ENCODE results near the gene AK1. TPM values are rescaled to one million over a fixed set of nuclear protein-coding genes. Genes with fewer than 3 reads are reported as not detected.
A peak's percentile ranks its signal among the peaks of the same experiment; 100 is the strongest.

The AK1 gene
- total and polyA plus RNA-seq, 2 of the 8 experiments (the other 6 are each of a cell fraction or from before 2014, with no cell fraction given): 37.9 to 39.2 TPM

GRCh38 chr9:127825319-127826051 lies 52.0 kb downstream of the AK1 start (continued):
- TF ChIP-seq FOSL1 (IDR thresholded peaks at IDR 0.05; ENCODE audit: insufficient read depth, low read depth, low read length) (no peak), NRF1 (IDR thresholded peaks at IDR 0.05; ENCODE audit: low read depth, low read length) (no peak), EP300 (IDR thresholded peaks at IDR 0.05; ENCODE audit: borderline replicate concordance in 1 of 2, low read depth in 2 of 2, low read length in 2 of 2) (no peak; a peak in 1 of 3 replicates), RAD21 (IDR thresholded peaks at IDR 0.05 in 1 of 2, conservative IDR thresholded peaks at IDR 0.05 in 1 of 2; ENCODE audit: low read depth in 2 of 2, low read length in 2 of 2) (peak; percentile 27 to 47; a peak in 2 of 4 replicates), TAF7 (optimal IDR thresholded peaks at IDR 0.05; ENCODE audit: borderline replicate concordance, low read depth, low read length) (no peak), SIRT6 (IDR thresholded peaks at IDR 0.05; ENCODE audit: low read length) (no peak), EGR1 (IDR thresholded peaks at IDR 0.05; ENCODE audit: borderline replicate concordance, low read depth, low read length) (no peak), ATF3 (IDR thresholded peaks at IDR 0.05; ENCODE audit: insufficient read depth, low read depth, low read length) (no peak), CREB1 (IDR thresholded peaks at IDR 0.05) (no peak; the same call in 1 of the 2 replicates), BRCA1 (IDR thresholded peaks at IDR 0.05; ENCODE audit: low read depth, low read length) (no peak), BACH1 (IDR thresholded peaks at IDR 0.05; ENCODE audit: low read length) (no peak), SIN3A (conservative IDR thresholded peaks at IDR 0.05 in 1 of 2, IDR thresholded peaks at IDR 0.05 in 1 of 2; ENCODE audit: low read depth in 1 of 2, low read length in 2 of 2) (no peak; a peak in 1 of 4 replicates), JUN (IDR thresholded peaks at IDR 0.05; ENCODE audit: low read depth, low read length) (no peak), JUND (IDR thresholded peaks at IDR 0.05; ENCODE audit: low read length) (no peak), HDAC6 (IDR thresholded peaks at IDR 0.05; ENCODE audit: low read depth, low read length) (no peak), CTCF (IDR thresholded peaks at IDR 0.05; ENCODE audit: control extremely low read depth in 1 of 3, insufficient read depth in 1 of 3, low read depth in 1 of 3, low read length in 3 of 3) (peak; percentile 57 to 84 (median 60)), PHF8 (conservative IDR thresholded peaks at IDR 0.05; ENCODE audit: low read depth, low read length) (0 out of 2 replicates have a peak, but pooled peaks have one; percentile 13)

Measured in H1 (cell line).